ENCODE data around the gene FAM200B.

DNA sequence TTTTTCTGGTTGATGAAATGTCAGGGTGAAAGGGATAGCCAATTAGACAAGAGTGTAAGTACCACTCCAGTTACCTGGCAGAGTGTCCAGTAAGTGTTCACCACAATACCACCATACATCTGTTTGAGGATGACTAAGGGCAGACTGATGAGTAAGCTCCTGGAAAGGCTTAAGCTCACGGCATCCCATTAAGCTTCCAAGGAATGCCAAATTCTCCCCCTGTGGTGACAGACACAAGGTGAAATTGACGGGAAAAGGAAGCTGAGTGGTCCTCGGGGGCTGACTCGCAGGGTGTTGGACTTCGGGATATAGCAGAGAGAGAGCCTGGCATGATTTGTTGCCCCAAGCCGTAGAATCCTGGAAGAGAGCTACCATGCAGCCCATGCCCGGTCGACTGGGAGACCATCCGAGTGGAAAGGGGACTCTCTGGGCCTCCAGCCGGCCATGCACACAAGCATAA lies 13.6 kb downstream of the FAM200B start:
- TF ChIP-seq POLR2AphosphoS5 (IDR thresholded peaks at IDR 0.05) (no peak), CTCF (IDR thresholded peaks at IDR 0.05) (no peak)
